ENCODE data around the gene ASTN1. TPM values are rescaled to one million over a fixed set of nuclear protein-coding genes. Genes with fewer than 3 reads are reported as not detected.

ASTN1 gene
- total and polyA plus RNA-seq, 9 of the 15 experiments (the other 6 are each of a cell fraction or from before 2014, with no cell fraction given): 0.05 to 0.22 (median 0.18) TPM

DNA sequence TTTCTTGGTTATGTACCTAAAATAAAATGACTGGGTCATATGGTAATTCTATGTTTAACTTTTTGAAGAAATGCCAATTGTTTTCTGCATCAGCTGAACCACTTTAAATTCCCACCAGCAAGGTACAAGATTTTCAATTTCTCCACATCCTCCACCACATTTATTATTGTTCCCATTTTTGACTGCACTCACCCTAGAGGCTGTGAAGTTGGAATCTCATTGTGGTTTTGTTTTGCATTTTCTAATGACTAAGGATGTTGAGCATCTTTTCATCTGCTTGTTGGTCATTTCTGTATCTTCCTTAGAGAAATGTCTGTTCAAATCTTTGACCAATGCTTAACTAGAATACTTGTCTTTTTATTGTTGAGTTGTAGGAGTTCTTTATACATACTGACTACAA is 72.5 kb downstream of the ASTN1 start:
- Histone ChIP-seq H3K27ac (ENCODE audit: extremely low read depth, low read depth, low read length) (no peak overlapping the region), H3K9ac (ENCODE audit: insufficient read depth in 1 of 2, low read depth in 2 of 2, low read length in 2 of 2) (no peak overlapping the region), H3K4me3 (no peak overlapping the region), H3K4me2 (ENCODE audit: insufficient read depth, low read length) (no peak overlapping the region), H4K20me1 (replicated peaks; ENCODE audit: control insufficient read depth, insufficient read depth, low read length) (no peaks in the 10 kb centered on the region), H3K9me1 (ENCODE audit: control insufficient read depth, insufficient read depth, low read length) (no peaks in the 10 kb centered on the region), H3K36me3 (ENCODE audit: control insufficient read depth, insufficient read depth, low read length) (no peaks in the 10 kb centered on the region), H3K9me3 (replicated peaks; ENCODE audit: control insufficient read depth, insufficient read depth, low read depth, low read length) (no peaks in the 10 kb centered on the region), H2AFZ (ENCODE audit: low read depth, low read length) (no peak overlapping the region), H3K27me3 (ENCODE audit: control insufficient read depth in 2 of 2, insufficient read depth in 2 of 2, low read length in 2 of 2) (no peaks in the 10 kb centered on the region), H3K79me2 (ENCODE audit: control insufficient read depth, insufficient read depth, low read length) (no peaks in the 10 kb centered on the region), H3K4me1 (replicated peaks in 1 of 2; ENCODE audit: control insufficient read depth in 2 of 2, insufficient read depth in 2 of 2, low read length in 2 of 2) (no peaks in the 10 kb centered on the region)
- ATAC-seq (no peak), FAIRE-seq (no peak), DNase-seq (ENCODE audit: extremely low read depth in 1 of 4, low spot score in 3 of 4) (no peak)
- intact Hi-C loops (cut with micrococcal nuclease): no loop called here
- no TSS peak for BruUV-seq (replicated peaks)
- ChIA-PET CTCF (ENCODE audit: low intra/inter-chr PET ratio) (interaction anchor here (0.6 kb wide), 1 partner anchor 128 kb away, joined by 3 read pairs; no protein-coding TSS in a partner anchor), POLR2A (no interaction called here)
- in situ Hi-C loops (cut with MboI): no loop called here
- TF ChIP-seq, protein P1, sequence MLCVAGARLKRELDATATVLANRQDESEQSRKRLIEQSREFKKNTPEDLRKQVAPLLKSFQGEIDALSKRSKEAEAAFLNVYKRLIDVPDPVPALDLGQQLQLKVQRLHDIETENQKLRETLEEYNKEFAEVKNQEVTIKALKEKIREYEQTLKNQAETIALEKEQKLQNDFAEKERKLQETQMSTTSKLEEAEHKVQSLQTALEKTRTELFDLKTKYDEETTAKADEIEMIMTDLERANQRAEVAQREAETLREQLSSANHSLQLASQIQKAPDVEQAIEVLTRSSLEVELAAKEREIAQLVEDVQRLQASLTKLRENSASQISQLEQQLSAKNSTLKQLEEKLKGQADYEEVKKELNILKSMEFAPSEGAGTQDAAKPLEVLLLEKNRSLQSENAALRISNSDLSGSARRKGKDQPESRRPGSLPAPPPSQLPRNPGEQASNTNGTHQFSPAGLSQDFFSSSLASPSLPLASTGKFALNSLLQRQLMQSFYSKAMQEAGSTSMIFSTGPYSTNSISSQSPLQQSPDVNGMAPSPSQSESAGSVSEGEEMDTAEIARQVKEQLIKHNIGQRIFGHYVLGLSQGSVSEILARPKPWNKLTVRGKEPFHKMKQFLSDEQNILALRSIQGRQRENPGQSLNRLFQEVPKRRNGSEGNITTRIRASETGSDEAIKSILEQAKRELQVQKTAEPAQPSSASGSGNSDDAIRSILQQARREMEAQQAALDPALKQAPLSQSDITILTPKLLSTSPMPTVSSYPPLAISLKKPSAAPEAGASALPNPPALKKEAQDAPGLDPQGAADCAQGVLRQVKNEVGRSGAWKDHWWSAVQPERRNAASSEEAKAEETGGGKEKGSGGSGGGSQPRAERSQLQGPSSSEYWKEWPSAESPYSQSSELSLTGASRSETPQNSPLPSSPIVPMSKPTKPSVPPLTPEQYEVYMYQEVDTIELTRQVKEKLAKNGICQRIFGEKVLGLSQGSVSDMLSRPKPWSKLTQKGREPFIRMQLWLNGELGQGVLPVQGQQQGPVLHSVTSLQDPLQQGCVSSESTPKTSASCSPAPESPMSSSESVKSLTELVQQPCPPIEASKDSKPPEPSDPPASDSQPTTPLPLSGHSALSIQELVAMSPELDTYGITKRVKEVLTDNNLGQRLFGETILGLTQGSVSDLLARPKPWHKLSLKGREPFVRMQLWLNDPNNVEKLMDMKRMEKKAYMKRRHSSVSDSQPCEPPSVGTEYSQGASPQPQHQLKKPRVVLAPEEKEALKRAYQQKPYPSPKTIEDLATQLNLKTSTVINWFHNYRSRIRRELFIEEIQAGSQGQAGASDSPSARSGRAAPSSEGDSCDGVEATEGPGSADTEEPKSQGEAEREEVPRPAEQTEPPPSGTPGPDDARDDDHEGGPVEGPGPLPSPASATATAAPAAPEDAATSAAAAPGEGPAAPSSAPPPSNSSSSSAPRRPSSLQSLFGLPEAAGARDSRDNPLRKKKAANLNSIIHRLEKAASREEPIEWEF (CRISPR knock-in tag; IDR thresholded peaks at IDR 0.05): no peak
- TF ChIP-seq MYBL2 (IDR thresholded peaks at IDR 0.05; ENCODE audit: low read depth) (no peak), MYBL2 (CRISPR knock-in tag; IDR thresholded peaks at IDR 0.05; ENCODE audit: borderline replicate concordance) (no peak), TAL1 (IDR thresholded peaks at IDR 0.05) (no peak), RBM25 (IDR thresholded peaks at IDR 0.05; ENCODE audit: low read depth, low read length, severe bottlenecking) (no peak), LCOR (CRISPR knock-in tag; IDR thresholded peaks at IDR 0.05) (no peak), ZNF121 (CRISPR knock-in tag; conservative IDR thresholded peaks at IDR 0.05) (no peak), POLR3G (IDR thresholded peaks at IDR 0.05; ENCODE audit: extremely low read depth, insufficient read length, insufficient replicate concordance) (no peak), POU5F1 (IDR thresholded peaks at IDR 0.05; ENCODE audit: borderline replicate concordance, low read depth, low read length, partially characterized antibody) (no peak), ZNF3 (CRISPR knock-in tag; IDR thresholded peaks at IDR 0.05) (no peak), SRSF3 (IDR thresholded peaks at IDR 0.05; ENCODE audit: insufficient read depth, low read length) (no peak)
- TF ChIP-seq, protein P2, sequence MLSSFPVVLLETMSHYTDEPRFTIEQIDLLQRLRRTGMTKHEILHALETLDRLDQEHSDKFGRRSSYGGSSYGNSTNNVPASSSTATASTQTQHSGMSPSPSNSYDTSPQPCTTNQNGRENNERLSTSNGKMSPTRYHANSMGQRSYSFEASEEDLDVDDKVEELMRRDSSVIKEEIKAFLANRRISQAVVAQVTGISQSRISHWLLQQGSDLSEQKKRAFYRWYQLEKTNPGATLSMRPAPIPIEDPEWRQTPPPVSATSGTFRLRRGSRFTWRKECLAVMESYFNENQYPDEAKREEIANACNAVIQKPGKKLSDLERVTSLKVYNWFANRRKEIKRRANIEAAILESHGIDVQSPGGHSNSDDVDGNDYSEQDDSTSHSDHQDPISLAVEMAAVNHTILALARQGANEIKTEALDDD (IDR thresholded peaks at IDR 0.05): no peak
- TF ChIP-seq, protein P3, sequence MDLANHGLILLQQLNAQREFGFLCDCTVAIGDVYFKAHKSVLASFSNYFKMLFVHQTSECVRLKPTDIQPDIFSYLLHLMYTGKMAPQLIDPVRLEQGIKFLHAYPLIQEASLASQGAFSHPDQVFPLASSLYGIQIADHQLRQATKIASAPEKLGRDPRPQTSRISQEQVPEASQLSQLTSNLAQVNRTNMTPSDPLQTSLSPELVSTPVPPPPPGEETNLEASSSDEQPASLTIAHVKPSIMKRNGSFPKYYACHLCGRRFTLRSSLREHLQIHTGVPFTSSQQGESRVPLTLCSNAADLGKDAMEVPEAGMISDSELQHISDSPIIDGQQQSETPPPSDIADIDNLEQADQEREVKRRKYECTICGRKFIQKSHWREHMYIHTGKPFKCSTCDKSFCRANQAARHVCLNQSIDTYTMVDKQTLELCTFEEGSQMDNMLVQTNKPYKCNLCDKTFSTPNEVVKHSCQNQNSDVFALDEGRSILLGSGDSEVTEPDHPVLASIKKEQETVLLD (IDR thresholded peaks at IDR 0.05): no peak
- TF ChIP-seq, protein P4, sequence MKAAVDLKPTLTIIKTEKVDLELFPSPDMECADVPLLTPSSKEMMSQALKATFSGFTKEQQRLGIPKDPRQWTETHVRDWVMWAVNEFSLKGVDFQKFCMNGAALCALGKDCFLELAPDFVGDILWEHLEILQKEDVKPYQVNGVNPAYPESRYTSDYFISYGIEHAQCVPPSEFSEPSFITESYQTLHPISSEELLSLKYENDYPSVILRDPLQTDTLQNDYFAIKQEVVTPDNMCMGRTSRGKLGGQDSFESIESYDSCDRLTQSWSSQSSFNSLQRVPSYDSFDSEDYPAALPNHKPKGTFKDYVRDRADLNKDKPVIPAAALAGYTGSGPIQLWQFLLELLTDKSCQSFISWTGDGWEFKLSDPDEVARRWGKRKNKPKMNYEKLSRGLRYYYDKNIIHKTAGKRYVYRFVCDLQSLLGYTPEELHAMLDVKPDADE (conservative IDR thresholded peaks at IDR 0.05; ENCODE audit: control insufficient read depth, low read depth, low read length): no peak

All from K562 (cell line).